Measurements from ENCODE around the gene C9orf153. TPM values are rescaled to one million over a fixed set of nuclear protein-coding genes. Genes with fewer than 3 reads are reported as not detected.

The C9orf153 gene
- polyA plus RNA-seq, 1 donor from 2014 or later = not detected

DNA sequence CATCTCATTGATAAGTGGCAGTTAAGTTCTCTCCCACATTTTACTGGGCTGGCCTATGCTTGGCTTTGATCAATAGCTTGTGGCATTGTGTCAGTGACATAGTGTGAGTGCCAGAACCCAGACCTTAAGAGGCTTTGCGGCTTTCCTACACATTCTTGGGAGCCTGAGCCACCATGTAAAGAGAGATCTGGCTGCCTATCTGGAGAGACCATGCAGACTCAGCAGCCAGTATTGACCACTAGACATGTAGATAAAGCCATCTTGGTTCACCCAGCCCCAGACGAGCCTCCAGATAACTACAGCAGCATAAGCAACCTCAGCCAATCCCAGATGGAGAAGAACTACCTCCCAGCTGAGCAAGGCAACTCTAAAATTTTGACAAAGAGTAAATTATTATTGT, 28.6 kb downstream of the C9orf153 start:
- no peak overlapping the region for H2AFZ ChIP-seq (ENCODE audit: low read depth, low read length)
- no peak overlapping the region for H3K4me3 ChIP-seq (ENCODE audit: low read length)
- H4K20me1 ChIP-seq (ENCODE audit: insufficient read depth) = no peaks in the 10 kb centered on the region
- H3F3A ChIP-seq (ENCODE audit: insufficient read depth, low read length, poor library complexity, severe bottlenecking) = no peaks in the 10 kb centered on the region
- no peaks in the 10 kb centered on the region for H3K9me2 ChIP-seq (ENCODE audit: insufficient read depth, low read length)
- H3K27me3 ChIP-seq (ENCODE audit: insufficient read depth, low read depth, low read length) = no peaks in the 10 kb centered on the region
- no peak overlapping the region for H3K9ac ChIP-seq (ENCODE audit: low read length)
- TF ChIP-seq EP300 (conservative IDR thresholded peaks at IDR 0.05; ENCODE audit: poor library complexity, severe bottlenecking) (no peak), MXI1 (conservative IDR thresholded peaks at IDR 0.05; ENCODE audit: poor library complexity, severe bottlenecking) (no peak), REST (IDR thresholded peaks at IDR 0.05; ENCODE audit: borderline replicate concordance) (no peak), POLR2AphosphoS5 (IDR thresholded peaks at IDR 0.05) (no peak), EZH2 (IDR thresholded peaks at IDR 0.05; ENCODE audit: borderline replicate concordance, insufficient read depth, low read length, poor library complexity, severe bottlenecking) (no peak), TAF1 (IDR thresholded peaks at IDR 0.05; ENCODE audit: low read depth) (no peak), CTCF (IDR thresholded peaks at IDR 0.05; ENCODE audit: poor library complexity, severe bottlenecking) (no peak), RAD21 (conservative IDR thresholded peaks at IDR 0.05) (no peak), SMC3 (conservative IDR thresholded peaks at IDR 0.05; ENCODE audit: poor library complexity) (no peak)
- no peaks in the 10 kb centered on the region for H3K79me2 ChIP-seq (replicated peaks; ENCODE audit: insufficient read depth, low read length)
- H3K9me3 ChIP-seq (ENCODE audit: low read length) = no peaks in the 10 kb centered on the region
- no peak overlapping the region for H3K4me2 ChIP-seq (ENCODE audit: low read length)
- no peak overlapping the region for H3K27ac ChIP-seq (ENCODE audit: low read length)
- no peaks in the 10 kb centered on the region for H3K36me3 ChIP-seq (ENCODE audit: insufficient read depth, low read length)

GRCh38 chr9:86222667-86223066, 36.8 kb downstream of the C9orf153 start:
- Histone ChIP-seq H3K27me3 (ENCODE audit: insufficient read depth, low read depth, low read length) (no peaks in the 10 kb centered on the region), H3K9me3 (ENCODE audit: low read length) (no peaks in the 10 kb centered on the region), H2AFZ (ENCODE audit: low read depth, low read length) (no peak overlapping the region), H3K27ac (ENCODE audit: low read length) (no peak overlapping the region), H3F3A (ENCODE audit: insufficient read depth, low read length, poor library complexity, severe bottlenecking) (no peaks in the 10 kb centered on the region), H3K4me3 (ENCODE audit: low read length) (no peak overlapping the region), H3K79me2 (replicated peaks; ENCODE audit: insufficient read depth, low read length) (no peaks in the 10 kb centered on the region), H3K4me2 (ENCODE audit: low read length) (no peak overlapping the region), H3K9me2 (ENCODE audit: insufficient read depth, low read length) (no peaks in the 10 kb centered on the region), H3K36me3 (ENCODE audit: insufficient read depth, low read length) (no peaks in the 10 kb centered on the region), H4K20me1 (ENCODE audit: insufficient read depth) (no peaks in the 10 kb centered on the region), H3K9ac (ENCODE audit: low read length) (no peak overlapping the region)
- TF ChIP-seq TAF1 (IDR thresholded peaks at IDR 0.05; ENCODE audit: low read depth) (no peak), REST (IDR thresholded peaks at IDR 0.05; ENCODE audit: borderline replicate concordance) (no peak), EZH2 (IDR thresholded peaks at IDR 0.05; ENCODE audit: borderline replicate concordance, insufficient read depth, low read length, poor library complexity, severe bottlenecking) (no peak), POLR2AphosphoS5 (IDR thresholded peaks at IDR 0.05) (no peak), SMC3 (conservative IDR thresholded peaks at IDR 0.05; ENCODE audit: poor library complexity) (no peak), MXI1 (conservative IDR thresholded peaks at IDR 0.05; ENCODE audit: poor library complexity, severe bottlenecking) (no peak), EP300 (conservative IDR thresholded peaks at IDR 0.05; ENCODE audit: poor library complexity, severe bottlenecking) (no peak), CTCF (IDR thresholded peaks at IDR 0.05; ENCODE audit: poor library complexity, severe bottlenecking) (no peak), RAD21 (conservative IDR thresholded peaks at IDR 0.05) (no peak)
